ENCODE measurements around the gene DPY19L3.

GRCh38 chr19:32406161-32407003 is 812 bp downstream of the DPY19L3 start:
- TF ChIP-seq CTCF (IDR thresholded peaks at IDR 0.05), result no peak
- no peak for TF ChIP-seq POLR2A (IDR thresholded peaks at IDR 0.05)

Measured in testis (tissue), 2 donors.